Activated CD8-positive, alpha-beta memory T cell treated with anti-CD3 and anti-CD28 coated beads for 36 hours (primary cell): ENCODE measurements around the gene TAL1. TPM values are rescaled to one million over a fixed set of nuclear protein-coding genes. Genes with fewer than 3 reads are reported as not detected.

Experiments
- CTCF ChIA-PET: fragments of 350-600 bp; sonication (Branson Sonifier 250); formaldehyde crosslinking; loops from one replicate; lab custom pipeline; 2021; ENCODE audit warnings: antibody characterized with exemption; lab: Charles Lee
- POLR2A ChIA-PET: fragments of 350-600 bp; sonication (Branson Sonifier 250); formaldehyde crosslinking; loops from one replicate; lab custom pipeline; 2021; ENCODE audit warnings: antibody characterized with exemption; lab: Charles Lee
- total RNA-seq, 2 experiments: library from RNA; stranded (reverse); gene quantifications; one replicate each; pipeline ENCODE4 v1.2.3, GENCODE V29; 2021

TAL1 gene
- total RNA-seq, 2 experiments from 2014 or later = not detected

DNA sequence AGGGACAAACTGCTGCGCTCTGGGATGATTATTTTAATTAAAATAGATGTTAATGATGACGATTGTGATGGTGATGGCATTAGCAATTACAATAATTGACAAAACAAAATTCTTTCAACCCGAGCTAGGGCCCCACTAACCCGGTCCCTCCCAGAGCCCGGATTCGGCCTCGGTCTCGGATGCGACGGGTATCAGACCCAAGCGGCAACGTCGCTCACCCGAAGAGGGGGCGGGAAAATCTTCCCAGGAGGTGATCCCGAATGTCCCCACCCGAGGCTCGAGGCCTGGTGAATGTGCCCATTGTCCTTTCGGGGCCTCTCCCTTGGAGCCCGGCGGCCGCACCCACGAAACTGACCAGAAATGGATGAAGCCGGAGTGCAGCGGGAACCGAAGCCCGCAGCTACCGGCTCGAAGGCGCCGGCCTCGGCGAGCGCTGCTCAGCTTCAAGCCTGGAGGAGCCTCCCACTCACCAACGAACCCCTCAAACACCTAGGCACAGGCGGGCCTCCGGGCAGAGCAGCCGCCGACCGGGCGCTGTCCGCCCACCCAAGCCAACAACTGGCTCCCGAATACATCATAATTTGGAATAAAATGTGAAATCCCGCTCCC is 1.2 kb downstream of the TAL1 start:
- POLR2A ChIA-PET = no interaction called here

DNA sequence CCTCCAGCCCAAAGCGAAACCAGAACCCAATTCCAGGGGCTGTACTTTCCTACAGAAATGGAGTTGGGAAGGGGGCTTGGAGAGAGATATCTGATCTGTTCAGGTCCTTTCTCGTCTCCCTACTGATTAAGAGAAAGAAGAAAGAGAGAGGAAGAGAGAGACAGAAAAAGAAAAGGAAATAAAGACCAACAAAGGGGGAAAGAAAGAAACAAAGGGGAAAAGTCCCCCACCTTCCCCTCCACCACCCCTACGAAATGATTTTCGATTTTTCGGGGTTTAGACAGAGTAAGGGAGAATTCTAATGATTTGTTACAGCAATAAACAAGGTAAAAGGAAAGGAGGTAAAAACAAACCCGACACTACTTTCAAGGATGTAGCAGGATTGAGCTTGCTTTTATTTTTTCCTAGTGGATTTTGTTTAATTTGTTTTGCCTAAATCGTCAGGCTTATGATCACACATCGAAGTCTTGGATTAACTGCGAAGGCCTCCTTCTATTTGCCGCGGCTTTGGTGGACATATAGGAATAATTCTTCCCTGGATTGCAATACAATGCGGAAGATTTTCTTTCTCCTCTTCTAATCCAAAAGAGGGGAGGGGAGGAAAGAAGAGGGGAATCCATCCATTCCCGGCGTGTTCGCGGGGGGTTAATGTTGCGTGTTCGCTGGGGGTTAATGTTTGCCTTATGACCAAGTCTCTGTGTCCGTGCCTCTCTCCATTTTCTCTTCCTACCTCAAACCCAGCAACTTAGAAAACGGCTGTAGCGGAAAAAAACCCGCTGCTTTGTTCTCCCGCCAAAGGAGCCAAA is 1.9 kb downstream of the TAL1 start:
- ChIA-PET POLR2A (no interaction called here), CTCF (no interaction called here)

More for the DNA sequence above, 1.2 kb downstream of the TAL1 start:
- CTCF ChIA-PET = no interaction called here

DNA sequence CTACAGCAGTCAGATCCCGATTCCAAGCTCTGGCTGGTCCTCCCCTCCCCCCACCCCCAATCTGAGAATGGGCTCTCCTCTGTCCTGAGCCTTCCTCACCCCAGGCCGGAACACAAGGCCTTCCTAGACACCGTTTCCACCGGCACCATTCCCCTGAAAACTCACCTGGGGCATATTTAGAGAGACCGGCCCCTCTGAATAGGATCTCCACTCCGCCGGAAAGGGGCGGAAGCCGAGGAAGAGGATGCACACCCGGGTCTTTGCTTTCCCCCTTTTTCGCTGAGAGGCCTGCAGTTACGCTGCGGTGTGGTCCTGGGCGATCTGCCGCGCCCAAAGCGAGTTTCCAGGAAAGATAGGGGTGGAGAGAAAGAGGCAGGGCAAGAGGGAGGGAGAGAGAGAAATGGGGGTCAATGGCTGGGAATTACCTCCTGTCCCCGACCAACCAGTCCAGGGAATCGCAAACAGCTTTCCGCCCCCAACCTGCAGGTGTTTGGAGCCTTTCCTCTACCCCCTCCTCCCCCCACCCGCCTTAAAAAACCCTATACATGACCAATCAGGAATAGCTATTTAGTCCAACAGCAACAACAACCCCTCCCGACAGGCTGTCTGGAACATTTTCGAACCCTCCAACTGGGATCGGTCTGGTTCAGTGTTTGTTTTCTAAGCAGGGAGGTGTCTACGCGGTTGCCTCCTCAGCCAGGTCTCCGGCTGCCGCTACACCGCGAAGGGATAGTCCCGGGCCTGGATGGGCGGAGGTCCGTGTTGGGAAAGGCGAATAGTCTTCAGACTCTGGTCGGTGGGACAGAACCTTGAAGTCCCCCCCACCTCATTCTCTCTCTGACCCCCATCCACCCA is 2.8 kb downstream of the TAL1 start:
- POLR2A ChIA-PET = no interaction called here
- CTCF ChIA-PET = no interaction called here

DNA sequence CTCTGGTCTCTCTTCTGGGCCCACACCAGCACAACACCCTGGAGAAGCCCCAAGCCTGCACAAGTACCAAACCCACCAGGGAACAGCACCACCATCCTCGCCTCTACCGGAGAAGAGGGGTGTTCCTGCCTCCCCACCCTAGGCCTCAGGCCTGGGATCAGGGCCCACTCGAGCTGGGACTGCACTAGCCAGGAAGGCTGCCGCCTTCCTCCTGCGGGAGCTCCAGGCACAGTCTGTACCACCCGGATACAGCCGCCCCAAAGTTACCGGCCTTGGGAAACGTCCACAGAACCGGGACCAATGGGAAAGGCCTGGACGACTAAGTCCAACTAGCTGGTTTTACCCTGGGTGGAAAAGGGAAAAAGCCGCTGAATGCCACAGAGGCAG is 3.4 kb downstream of the TAL1 start:
- POLR2A ChIA-PET = no interaction called here
- CTCF ChIA-PET = no interaction called here

DNA sequence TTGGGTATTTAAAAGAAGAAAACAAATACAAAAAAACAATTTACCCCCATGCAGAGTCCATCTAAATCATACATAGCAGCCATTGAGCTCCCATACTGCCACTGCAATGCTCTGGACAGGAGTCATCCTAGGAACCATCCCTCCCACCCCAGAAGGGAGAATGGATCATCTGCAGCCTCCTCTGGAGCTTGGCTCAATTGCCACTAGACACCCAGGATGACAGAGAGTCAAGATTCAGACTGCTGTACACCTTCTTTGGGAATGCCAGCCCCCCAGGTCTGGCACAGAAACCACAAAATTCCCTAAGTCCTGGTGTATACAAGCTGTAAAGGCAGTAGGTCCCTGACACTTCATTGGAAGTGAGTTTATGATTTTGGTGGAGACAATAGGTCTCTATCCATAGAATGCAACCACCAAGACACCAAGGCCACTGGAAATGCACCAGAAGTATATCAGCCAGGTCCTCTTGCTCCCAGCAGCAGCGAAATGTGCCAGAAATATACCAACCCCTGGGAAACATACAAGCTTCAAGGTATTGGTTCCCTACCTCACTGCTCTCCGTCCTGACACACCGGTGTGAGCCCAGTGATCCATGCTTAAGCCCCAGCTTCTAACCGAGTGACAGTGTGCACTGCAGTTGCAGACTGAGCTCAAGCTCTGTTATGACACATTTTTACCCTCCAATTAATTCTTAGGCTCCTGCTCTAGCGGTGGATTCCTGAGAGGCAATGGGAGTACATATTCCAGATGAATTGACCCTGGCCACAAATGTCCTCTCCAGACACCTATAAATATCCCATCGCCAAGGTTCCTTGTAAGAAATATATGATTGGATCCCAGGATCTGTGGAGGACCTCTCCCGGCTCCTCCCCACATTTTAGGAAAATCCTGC is 4.4 kb downstream of the TAL1 start:
- ChIA-PET CTCF (interaction anchor here (0.9 kb wide), 1 partner anchor 48 kb away, joined by 4 read pairs; no protein-coding TSS in a partner anchor), POLR2A (no interaction called here)

DNA sequence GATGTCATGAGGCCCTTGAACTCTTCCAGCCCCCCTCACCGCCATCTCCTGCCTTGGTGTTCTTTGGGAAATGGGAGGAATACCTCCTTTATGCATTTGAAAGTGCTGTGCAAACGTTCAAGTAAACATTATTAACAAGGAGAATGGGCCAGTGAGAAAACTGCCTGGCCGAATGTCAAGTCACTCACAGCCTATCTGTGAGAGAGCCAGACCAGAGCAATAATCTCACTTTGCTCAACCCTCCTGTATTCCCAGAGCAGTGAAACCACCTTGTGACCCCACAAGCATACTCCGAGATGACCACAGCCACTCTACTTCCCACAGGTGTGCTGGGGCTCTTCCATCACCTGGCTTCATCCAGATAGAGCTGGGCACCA is 5.2 kb downstream of the TAL1 start:
- ChIA-PET POLR2A (no interaction called here), CTCF (interaction anchor here (0.9 kb wide), 1 partner anchor 47 kb away, joined by 4 read pairs; no protein-coding TSS in a partner anchor)

DNA sequence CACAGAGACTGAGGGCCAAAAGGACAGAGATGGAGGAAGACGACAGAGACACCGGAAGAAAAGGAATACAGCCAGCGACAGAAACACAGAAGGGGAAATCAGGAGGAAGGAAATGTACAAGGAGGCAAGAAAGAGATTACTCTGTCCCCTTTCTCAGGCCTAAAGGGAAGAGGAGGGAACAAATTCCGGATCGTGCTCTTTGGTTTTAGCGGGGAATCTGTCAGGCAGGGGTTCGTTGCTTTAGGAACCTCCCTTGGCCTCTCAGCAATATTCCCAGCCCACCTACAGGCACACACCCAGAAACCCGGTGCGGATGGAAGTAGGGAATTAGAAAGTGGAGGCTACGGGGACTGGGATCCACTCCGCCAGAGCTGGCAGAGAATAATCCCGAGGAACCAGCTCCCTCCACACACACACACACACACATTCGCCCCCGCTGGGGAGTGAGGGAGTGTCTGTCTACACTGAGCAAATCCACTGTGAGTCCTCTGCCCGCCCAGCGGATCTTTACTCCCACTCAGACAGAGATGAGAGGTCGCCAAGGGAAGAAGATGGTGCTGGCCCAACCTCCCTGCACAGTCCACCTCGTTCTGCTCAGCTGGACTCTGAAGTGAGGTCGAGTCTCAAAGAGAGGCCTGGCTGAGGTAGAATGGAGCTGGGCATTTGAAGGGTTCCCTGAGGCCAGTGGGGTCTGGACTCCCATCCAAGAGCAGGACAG is 5.7 kb downstream of the TAL1 start:
- CTCF ChIA-PET = interaction anchor here (0.9 kb wide), 1 partner anchor 47 kb away, joined by 4 read pairs; no protein-coding TSS in a partner anchor
- POLR2A ChIA-PET = no interaction called here

DNA sequence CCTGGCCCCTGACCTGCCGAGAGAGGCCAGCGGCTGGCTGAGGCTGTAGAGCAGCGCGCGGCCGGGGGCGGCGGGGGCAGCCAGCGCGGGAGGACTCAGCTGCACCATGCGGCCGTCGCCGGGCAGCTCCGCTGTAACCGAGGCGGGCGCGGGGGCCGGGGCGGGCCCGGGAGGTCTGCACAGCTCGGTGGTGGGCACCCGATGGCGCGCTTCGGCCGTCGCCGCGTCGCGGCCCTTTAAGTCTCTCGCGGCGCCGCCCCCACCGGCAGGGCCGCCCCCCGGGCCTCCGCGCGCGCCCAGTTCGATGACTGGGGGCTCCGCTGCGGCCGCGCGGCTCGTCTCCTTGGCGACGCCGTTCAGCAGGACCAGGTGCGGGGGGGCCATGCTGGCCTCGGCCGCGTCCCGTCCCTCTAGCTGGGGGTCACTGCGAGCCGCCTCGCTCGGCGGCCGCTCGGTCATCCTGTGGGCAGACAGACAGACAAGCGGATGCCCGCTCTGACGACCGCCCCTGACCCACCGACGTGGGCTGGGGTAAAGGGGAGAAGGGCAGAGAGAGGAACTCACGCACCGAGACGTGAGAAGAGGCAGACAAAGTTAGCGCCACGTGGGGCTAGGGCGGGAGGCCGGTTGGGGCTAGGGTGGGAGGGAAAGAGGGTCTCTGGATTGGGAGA is 6.5 kb downstream of the TAL1 start:
- ChIA-PET POLR2A (no interaction called here), CTCF (no interaction called here)

DNA sequence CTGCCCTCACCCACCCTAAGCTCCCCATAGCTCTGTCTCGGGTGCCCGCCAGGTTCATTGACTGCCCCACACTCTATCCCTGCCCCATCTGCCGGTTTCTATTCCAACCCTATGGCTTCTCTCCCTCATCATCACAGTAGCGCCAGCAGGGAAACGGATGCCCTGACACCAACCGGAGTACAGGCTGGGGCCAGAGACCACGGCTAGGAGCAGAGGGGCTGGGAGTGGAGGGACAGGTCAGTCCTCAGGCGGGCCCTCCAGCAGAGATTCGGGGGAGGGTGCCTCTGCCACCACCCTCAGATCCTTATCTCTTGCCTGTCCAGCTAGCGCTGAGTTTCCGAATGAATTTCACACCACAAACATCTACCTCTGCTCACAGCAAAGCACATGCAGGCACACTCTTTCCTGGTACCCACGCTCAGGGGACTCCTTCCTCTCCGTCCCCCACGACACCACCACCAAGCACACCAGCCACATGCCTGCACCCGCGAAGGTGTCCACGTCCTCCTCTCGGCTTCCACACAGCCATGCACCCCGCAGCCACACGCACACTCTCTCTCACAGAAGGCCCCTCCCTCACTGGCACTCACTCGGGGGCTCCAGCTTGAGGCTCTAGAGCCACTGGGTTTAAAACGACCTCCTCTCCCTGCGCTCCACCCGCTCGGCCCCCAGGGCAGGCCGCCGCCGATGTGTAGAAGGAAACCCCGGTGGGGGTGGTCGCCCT is 7.2 kb downstream of the TAL1 start:
- ChIA-PET CTCF (interaction anchor here (0.6 kb wide), 1 partner anchor 40 kb away, joined by 4 read pairs; no protein-coding TSS in a partner anchor), POLR2A (no interaction called here)

DNA sequence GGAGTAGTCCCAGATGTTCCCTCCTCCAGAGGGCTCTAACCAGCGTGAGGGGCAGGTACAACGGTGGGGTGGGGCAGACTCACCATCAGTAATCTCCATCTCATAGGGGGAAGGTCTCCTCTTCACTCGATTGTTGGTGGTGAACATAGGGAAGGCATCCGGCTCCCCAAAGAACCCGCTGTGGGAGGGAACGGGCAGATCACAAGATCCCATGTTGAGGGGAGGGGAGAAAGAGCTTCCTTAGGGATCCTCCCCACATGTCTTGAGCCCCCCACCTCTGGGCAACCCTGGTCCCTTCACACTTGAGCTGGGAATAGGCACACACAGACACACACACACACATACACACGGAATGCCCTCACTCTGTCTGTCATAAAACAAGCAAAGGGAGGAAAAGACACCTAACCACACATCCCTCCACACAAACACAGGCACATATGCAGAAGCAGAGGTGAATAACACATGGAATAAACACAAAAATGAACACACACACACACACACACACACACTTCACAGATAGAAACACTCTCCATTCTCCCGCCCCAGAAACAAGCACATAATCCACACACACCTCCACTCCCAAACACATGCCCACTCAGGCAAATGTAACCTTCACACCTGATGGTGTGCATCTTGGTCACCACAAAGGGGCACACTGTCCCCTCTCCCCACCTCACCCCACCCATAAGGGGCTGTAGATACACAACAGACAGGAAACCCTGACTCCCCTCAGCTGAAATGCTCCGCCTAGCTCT is 7.9 kb downstream of the TAL1 start:
- CTCF ChIA-PET = no interaction called here

DNA sequence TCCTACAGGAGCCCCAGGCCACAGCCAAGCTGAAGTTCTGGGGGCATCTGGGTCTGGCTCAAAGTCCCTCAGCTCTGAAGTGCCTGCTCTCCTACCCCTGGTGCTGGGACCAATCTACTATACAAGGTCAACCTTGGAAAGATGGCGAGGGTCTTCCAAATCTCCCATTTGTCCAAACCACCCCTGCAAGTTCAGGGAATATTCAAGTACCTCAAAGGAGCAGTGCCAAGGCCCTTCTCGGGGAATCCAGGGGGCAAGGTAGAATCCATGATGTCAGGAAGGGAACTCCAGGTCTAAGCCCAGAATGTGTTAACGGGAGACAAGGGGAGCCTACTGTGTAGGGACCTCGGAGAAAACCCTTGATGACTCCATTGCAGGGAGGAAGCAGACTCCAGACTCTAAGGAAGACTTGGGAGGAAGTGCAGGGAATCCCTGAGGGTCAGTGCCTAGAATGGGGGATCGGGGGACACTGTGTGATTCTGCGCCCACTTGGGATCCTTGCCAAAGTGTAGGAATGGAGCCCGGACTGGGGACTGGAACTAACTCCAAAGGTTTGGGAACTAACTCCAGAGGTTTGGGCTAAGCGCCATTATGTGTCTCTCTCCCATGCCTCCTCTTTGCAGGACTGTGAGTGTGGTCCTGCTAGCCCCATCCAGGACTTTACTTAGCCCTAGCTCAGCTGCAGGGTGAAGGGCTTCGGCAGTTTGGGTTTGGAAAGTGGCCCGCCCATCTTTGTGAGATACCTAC is 8.7 kb downstream of the TAL1 start:
- ChIA-PET CTCF (no interaction called here), POLR2A (interaction anchor here (0.5 kb wide), 1 partner anchor 132 kb away, joined by 3 read pairs; no protein-coding TSS in a partner anchor)

More for the DNA sequence above, 7.9 kb downstream of the TAL1 start:
- POLR2A ChIA-PET = no interaction called here

DNA sequence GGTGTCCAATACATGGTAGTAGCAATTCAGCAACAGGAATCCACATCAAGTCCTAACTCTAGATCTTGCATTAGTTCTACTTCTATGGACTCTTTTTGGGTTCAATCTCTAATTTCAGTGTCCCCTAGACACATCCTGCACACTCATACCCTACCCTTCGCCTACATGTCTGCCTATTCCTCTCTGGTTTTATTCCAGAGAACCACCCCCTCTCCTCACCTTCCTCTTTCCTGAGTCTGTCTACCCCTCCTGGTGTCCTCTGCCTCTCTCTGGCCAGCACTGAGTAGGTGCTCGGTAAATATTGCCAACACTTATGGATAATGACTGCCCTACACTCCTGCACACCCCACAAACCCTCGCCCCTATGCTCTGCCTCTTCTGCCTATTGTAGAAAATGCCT is 9.5 kb downstream of the TAL1 start:
- CTCF ChIA-PET = no interaction called here

DNA sequence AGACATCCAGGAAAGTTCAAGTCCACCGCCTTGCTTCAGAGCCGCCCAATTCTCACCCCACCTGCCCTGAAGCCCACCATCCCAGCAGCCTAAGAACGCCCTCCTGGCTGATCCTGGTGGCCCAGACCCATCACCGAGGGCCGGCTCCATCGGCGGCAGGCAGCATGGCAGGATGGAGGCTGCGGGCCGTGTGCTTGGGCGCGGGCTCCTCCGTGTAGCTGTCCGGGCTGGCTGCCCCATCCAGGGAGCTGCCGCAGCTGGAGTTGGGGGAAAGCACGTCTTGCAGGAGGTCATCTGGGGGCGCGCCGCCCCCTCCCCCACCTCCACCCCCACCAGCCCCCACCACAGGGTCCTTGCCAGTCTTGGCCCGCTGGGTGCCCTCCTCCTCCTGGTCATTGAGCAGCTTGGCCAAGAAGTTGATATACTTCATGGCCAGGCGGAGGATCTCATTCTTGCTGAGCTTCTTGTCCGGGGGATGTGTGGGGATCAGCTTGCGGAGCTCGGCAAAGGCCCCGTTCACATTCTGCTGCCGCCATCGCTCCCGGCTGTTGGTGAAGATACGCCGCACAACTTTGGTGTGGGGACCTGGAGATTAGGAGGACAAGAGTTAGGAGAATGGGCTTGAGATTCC is 12.3 kb downstream of the TAL1 start:
- CTCF ChIA-PET = no interaction called here
- POLR2A ChIA-PET = no interaction called here

More for the DNA sequence above, 9.5 kb downstream of the TAL1 start:
- POLR2A ChIA-PET = interaction anchor here (0.5 kb wide), 1 partner anchor 133 kb away, joined by 3 read pairs; no protein-coding TSS in a partner anchor

DNA sequence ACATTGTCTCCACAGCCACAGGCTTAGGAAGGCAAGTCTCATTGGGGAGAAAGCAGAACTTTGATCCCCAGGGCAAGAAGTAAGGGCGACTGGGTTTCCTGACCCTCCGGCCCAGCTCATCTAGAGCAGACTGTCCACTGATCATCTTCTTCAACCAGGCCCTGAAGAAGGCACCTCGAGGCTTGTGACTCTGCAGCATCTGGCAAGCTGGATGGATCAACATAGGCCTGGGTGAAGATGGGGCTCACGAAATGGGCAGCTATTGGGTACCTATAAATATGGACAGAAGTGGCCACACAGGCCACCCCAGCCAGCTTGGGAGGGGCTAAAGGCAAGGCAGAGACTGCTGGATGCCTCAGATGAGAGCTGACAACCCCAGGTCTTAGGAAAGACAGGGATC is 13.0 kb downstream of the TAL1 start:
- ChIA-PET POLR2A (no interaction called here), CTCF (no interaction called here)

DNA sequence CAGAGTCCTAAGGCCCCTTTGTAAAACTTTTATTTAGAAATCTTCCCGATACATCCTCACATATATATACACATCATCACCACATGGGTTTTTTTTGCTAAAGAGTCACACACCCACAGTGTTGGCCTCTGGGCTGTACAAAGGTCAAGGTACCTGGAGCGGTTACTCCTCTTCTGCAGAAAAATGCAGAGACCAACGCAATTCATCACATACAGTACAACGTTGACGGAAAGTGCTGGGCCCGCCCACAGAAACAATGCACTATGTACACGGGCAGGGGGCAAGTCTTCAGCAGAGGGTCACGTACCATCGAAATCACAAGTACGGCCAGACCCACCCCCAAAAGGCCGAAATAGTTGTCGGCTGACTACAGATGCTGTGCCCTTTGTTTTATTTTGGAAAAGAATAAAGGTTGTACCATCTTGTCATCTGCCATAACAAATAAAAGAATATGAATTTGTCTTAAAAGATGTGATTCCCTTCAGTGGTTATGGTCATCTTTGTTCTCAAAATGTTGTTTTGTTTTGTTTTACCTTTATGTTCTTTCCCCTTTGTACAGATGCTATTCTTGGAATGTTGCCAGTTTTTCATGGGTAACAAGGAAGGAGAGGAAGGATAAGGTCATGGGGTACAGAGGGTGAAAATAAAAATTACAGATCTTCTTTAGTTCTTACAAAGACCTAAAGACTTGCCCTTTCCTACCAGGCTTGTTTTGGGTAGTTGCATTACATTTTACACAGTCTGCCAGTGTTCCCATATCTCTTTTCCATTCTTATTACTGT is 15.6 kb downstream of the TAL1 start:
- POLR2A ChIA-PET = no interaction called here

More for the DNA sequence above, 15.6 kb downstream of the TAL1 start:
- CTCF ChIA-PET = no interaction called here
